Neuronal stem cell (in vitro differentiated cells): Measurements from ENCODE around the gene TPRG1.

Source experiments
- DNase-seq: peaks from one replicate; pipeline ENCODE4 v3.0.0-alpha.2; 2013; ENCODE audit warnings: low spot score
- H2AFZ ChIP-seq: one replicate; pipeline ENCODE4 v1.6.1; 2013; ENCODE audit warnings: mild to moderate bottlenecking, low read length, inconsistent platforms
- H2AK5ac ChIP-seq: 2 replicates; pipeline ENCODE4 v1.6.1; 2013; ENCODE audit warnings: low read depth, mild to moderate bottlenecking, inconsistent platforms, low read length, moderate library complexity, mixed read lengths
- H2BK120ac ChIP-seq: 2 replicates; pipeline ENCODE4 v1.6.1; 2013; ENCODE audit warnings: low read depth, mild to moderate bottlenecking, inconsistent platforms, low read length, moderate library complexity, mixed read lengths
- H2BK12ac ChIP-seq: one replicate; pipeline ENCODE4 v1.6.1; 2013; ENCODE audit warnings: low read length, inconsistent platforms
- H2BK15ac ChIP-seq: 2 replicates; pipeline ENCODE4 v1.6.1; 2013; ENCODE audit warnings: mild to moderate bottlenecking, low read length, inconsistent platforms, mixed read lengths
- H2BK5ac ChIP-seq: one replicate; pipeline ENCODE4 v1.6.1; 2013; ENCODE audit warnings: inconsistent platforms, mild to moderate bottlenecking, low read length, moderate library complexity
- H3K14ac ChIP-seq: one replicate; pipeline ENCODE4 v1.6.1; 2013; ENCODE audit warnings: low read length, inconsistent platforms
- H3K18ac ChIP-seq: 2 replicates; pipeline ENCODE4 v1.6.1; 2013; ENCODE audit warnings: low read length, inconsistent platforms
- H3K23ac ChIP-seq: 2 replicates; pipeline ENCODE4 v1.6.1; 2013; ENCODE audit warnings: low read depth, mild to moderate bottlenecking, mixed read lengths, low read length, inconsistent platforms; ENCODE audit not compliant: poor library complexity
- H3K27ac ChIP-seq: replicated peaks from 3 replicates; pipeline ENCODE4 v1.5.1; 2013; ENCODE audit warnings: low read length, inconsistent platforms
- H3K27me3 ChIP-seq, 3 experiments: 2 replicates each; pipeline ENCODE4 v1.6.1; 2013; ENCODE audit warnings: low read length in 3 of 3, mild to moderate bottlenecking in 2 of 3, inconsistent platforms in 1 of 3, low read depth in 1 of 3, mixed read lengths in 1 of 3, moderate library complexity in 1 of 3; ENCODE audit not compliant: control insufficient read depth in 3 of 3, insufficient read depth in 3 of 3
- H3K36me3 ChIP-seq, 2 donors: replicated peaks in 1 of 2; 2 replicates each; pipeline ENCODE4 v1.6.1; 2013; ENCODE audit warnings: low read length in 2 of 2; ENCODE audit not compliant: control insufficient read depth in 2 of 2, insufficient read depth in 2 of 2
- H3K4ac ChIP-seq: 2 replicates; pipeline ENCODE4 v1.6.1; 2013; ENCODE audit warnings: inconsistent platforms, mild to moderate bottlenecking, low read length, moderate library complexity
- H3K4me1 ChIP-seq, 2 donors: 1 replicate in 1 of 2; 2 replicates in 1 of 2; pipeline ENCODE4 v1.6.1; 2013; ENCODE audit warnings: low read length in 2 of 2, low read depth in 1 of 2; ENCODE audit not compliant: control insufficient read depth in 2 of 2, insufficient read depth in 1 of 2
- H3K4me2 ChIP-seq: one replicate; pipeline ENCODE4 v1.6.1; 2013; ENCODE audit warnings: mild to moderate bottlenecking, low read length, inconsistent platforms; ENCODE audit not compliant: insufficient read depth, poor library complexity, severe bottlenecking
- H3K4me3 ChIP-seq, 2 donors: 2 replicates each; pipeline ENCODE4 v1.5.1; 2013; ENCODE audit warnings: low read length in 2 of 2, mild to moderate bottlenecking in 2 of 2, inconsistent platforms in 1 of 2, moderate library complexity in 1 of 2
- H3K79me1 ChIP-seq: one replicate; pipeline ENCODE4 v1.6.1; 2013; ENCODE audit warnings: low read depth, mild to moderate bottlenecking, inconsistent platforms, low read length, moderate library complexity
- H3K9ac ChIP-seq: one replicate; pipeline ENCODE4 v1.6.1; 2013; ENCODE audit warnings: mild to moderate bottlenecking, low read depth, low read length, inconsistent platforms; ENCODE audit not compliant: poor library complexity
- H3K9me3 ChIP-seq, 2 donors: replicated peaks in 1 of 2; 2 replicates each; pipeline versions ENCODE3 to v1.6.1; 2013; ENCODE audit warnings: low read length in 2 of 2, mild to moderate bottlenecking in 2 of 2, inconsistent platforms in 1 of 2, low read depth in 1 of 2, mixed read lengths in 1 of 2, moderate library complexity in 1 of 2; ENCODE audit not compliant: control insufficient read depth in 2 of 2, insufficient read depth in 1 of 2
- H4K8ac ChIP-seq: one replicate; pipeline ENCODE4 v1.6.1; 2013; ENCODE audit warnings: low read depth, mild to moderate bottlenecking, inconsistent platforms, low read length, moderate library complexity
- H4K91ac ChIP-seq: one replicate; pipeline ENCODE4 v1.6.1; 2013; ENCODE audit warnings: low read length, low read depth, mild to moderate bottlenecking, inconsistent platforms; ENCODE audit not compliant: poor library complexity
- WGBS, 2 donors: extraction: QIAGEN DNeasy Blood & Tissue Kit; methylation state at CpG; one replicate each; pipeline ENCODE4 v1.1.7; 2013; ENCODE audit warnings: missing lambda C conversion rate in 2 of 2, mixed read lengths in 1 of 2; ENCODE audit not compliant: insufficient read length in 2 of 2, insufficient replicate concordance in 1 of 2; ENCODE audit errors: extremely low coverage in 2 of 2; 5-methylcytosine and 5-hydroxymethylcytosine counted together

Gene TPRG1

DNA sequence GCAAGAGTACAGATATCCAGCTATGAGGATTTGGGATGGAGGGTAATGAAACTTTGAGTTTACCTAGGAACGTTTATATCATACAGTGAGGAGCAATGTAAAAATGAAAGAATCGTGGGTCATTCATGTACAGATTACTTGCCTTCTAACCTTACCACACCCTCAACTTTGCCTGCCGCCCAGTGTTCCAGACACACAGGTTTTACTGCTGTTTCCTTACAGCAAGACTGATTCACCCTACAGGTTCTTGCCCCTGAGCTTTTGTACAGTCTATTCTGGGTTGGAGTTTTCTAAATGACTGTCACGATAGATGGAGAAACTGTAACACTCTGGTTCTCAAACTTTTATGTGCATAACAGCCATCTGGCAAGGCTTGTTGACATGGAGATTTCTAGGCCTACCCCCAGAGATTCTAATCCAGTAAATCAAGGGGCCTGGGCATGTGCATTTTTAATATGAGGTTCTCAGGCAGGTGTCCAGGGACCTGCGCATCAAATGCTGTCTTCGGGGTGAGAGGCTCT, 6.6 kb upstream of the TPRG1 start:
- Histone ChIP-seq H2BK15ac (no peak overlapping the region), H3K27ac (no peak overlapping the region), H2BK12ac (no peak overlapping the region)

DNA sequence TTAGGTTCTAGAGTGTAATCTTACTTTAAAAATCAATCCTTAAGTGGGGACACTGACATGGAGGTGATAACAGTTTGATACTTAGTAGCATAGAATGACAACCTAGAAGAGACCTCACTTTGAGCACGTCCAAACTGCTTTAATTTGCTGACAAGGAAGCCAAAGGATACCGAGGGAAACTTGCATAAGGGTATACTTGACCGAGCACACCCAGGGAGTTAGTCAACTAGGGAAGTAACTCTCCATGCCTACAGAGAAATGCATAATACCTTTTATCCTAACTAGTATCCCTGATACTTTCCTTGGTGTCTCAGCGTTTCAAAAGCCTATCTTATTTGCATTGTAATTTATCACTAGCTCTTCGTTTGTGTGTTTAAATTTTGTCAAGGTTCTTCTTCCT, 5.5 kb upstream of the TPRG1 start:
- Histone ChIP-seq H2BK15ac (no peak overlapping the region), H2BK120ac (no peak overlapping the region), H3K4me3 (no peak overlapping the region), H2BK12ac (no peak overlapping the region), H3K27me3 (no peaks in the 10 kb centered on the region), H3K79me1 (no peaks in the 10 kb centered on the region), H2AFZ (no peak overlapping the region), H3K4ac (no peak overlapping the region), H3K36me3 (no peaks in the 10 kb centered on the region), H2BK5ac (no peak overlapping the region), H3K14ac (no peak overlapping the region), H3K27ac (no peak overlapping the region), H3K18ac (no peak overlapping the region), H2AK5ac (no peak overlapping the region), H4K91ac (no peak overlapping the region), H4K8ac (no peak overlapping the region), H3K23ac (no peak overlapping the region), H3K9me3 (no peaks in the 10 kb centered on the region), H3K4me1 (no peaks in the 10 kb centered on the region), H3K4me2 (no peak overlapping the region), H3K9ac (no peak overlapping the region)
- no CpG with 5 or more reads among the region's 5 CpGs for WGBS, 2 donors
- no peak for DNase-seq

More for the DNA sequence above, 6.6 kb upstream of the TPRG1 start:
- Histone ChIP-seq H2BK5ac (no peak overlapping the region), H3K23ac (no peak overlapping the region), H3K9me3 (no peaks in the 10 kb centered on the region), H3K4me3 (no peak overlapping the region), H3K36me3 (no peaks in the 10 kb centered on the region), H3K4me2 (no peak overlapping the region), H2AFZ (no peak overlapping the region), H3K14ac (no peak overlapping the region), H2AK5ac (no peak overlapping the region), H3K4ac (no peak overlapping the region), H2BK120ac (no peak overlapping the region), H3K18ac (no peak overlapping the region), H4K91ac (no peak overlapping the region), H3K27me3 (no peaks in the 10 kb centered on the region), H3K4me1 (no peaks in the 10 kb centered on the region), H3K9ac (no peak overlapping the region), H3K79me1 (no peaks in the 10 kb centered on the region), H4K8ac (no peak overlapping the region)
- no peak for DNase-seq
- no CpG with 5 or more reads among the region's 6 CpGs for WGBS, 2 donors

DNA sequence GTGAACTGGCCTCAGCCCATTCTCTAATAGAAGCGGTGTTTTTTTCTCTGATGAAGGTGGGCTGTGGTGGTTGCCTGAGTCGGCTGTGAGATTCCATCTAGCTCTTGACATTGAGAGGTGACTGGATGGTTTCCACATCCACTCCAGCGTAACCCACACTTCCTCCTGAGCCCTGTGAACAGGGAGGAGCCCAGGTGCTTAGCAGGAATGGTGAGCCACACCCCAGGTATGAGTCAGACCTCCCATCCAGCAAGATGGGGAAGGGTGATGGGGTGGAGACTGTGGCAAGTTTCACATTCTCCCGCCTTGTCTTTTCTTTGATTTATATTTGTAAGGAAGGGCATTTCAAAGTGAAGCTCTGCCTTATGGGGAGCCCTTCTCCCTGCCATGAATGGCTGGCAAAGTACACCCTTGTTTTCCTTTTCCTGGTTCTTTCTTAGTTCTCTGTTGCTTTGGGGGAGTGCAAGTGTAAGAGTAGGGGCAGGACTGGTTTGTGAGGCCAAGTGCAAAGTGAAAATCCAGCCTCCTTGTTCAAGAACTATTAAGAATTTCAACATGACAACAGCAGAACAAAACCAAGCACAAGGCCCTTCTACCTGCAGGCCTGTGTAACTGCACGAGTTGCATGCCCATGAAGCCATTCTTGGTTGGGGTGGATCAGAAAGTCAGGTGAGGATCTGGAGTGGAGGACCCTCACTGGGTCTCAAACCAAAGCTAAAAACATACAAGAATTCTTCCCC, 4.6 kb upstream of the TPRG1 start:
- no peak overlapping the region for H2BK15ac ChIP-seq
- H3K27ac ChIP-seq: no peak overlapping the region
- no peak overlapping the region for H4K8ac ChIP-seq
- no peak overlapping the region for H3K4ac ChIP-seq
- no peaks in the 10 kb centered on the region for H3K4me1 ChIP-seq
- H3K79me1 ChIP-seq: no peaks in the 10 kb centered on the region
- DNase-seq: no peak
- H3K27me3 ChIP-seq: no peaks in the 10 kb centered on the region
- no peak overlapping the region for H4K91ac ChIP-seq
- H3K23ac ChIP-seq: no peak overlapping the region
- no peak overlapping the region for H3K4me2 ChIP-seq
- no CpG with 5 or more reads among the region's 5 CpGs for WGBS, 2 donors
- H2BK12ac ChIP-seq: no peak overlapping the region
- no peak overlapping the region for H2AFZ ChIP-seq
- no peaks in the 10 kb centered on the region for H3K36me3 ChIP-seq
- H3K9ac ChIP-seq: no peak overlapping the region
- no peak overlapping the region for H3K4me3 ChIP-seq
- H2BK5ac ChIP-seq: no peak overlapping the region
- no peak overlapping the region for H2BK120ac ChIP-seq
- no peak overlapping the region for H3K14ac ChIP-seq
- no peak overlapping the region for H3K18ac ChIP-seq
- H3K9me3 ChIP-seq: no peaks in the 10 kb centered on the region
- H2AK5ac ChIP-seq: no peak overlapping the region

- no peak overlapping the region for H2BK12ac ChIP-seq
- H3K36me3 ChIP-seq: no peaks in the 10 kb centered on the region
- no peak overlapping the region for H2BK15ac ChIP-seq
- no peak overlapping the region for H2BK120ac ChIP-seq
- no peak overlapping the region for H3K9ac ChIP-seq
- H2AFZ ChIP-seq: no peak overlapping the region
- H3K23ac ChIP-seq: no peak overlapping the region
- H3K79me1 ChIP-seq: no peaks in the 10 kb centered on the region
- H3K18ac ChIP-seq: no peak overlapping the region
- H4K8ac ChIP-seq: no peak overlapping the region
- no peak overlapping the region for H2AK5ac ChIP-seq
- H3K9me3 ChIP-seq: no peaks in the 10 kb centered on the region
- no peaks in the 10 kb centered on the region for H3K27me3 ChIP-seq
- H3K14ac ChIP-seq: no peak overlapping the region
- H2BK5ac ChIP-seq: no peak overlapping the region
- no peak overlapping the region for H3K4ac ChIP-seq
- no peak for DNase-seq
- H3K4me2 ChIP-seq: no peak overlapping the region
- no peak overlapping the region for H3K27ac ChIP-seq
- no peak overlapping the region for H3K4me3 ChIP-seq
- WGBS, 2 donors: no CpG with 5 or more reads among the region's 1 CpG
- no peaks in the 10 kb centered on the region for H3K4me1 ChIP-seq
- no peak overlapping the region for H4K91ac ChIP-seq
Measured at GRCh38 chr3:189168711-189169110, 3.1 kb upstream of the TPRG1 start.
